HG02623 (cell line): ENCODE data around the gene C1D.
"Not testable (repeated sequence)": the region's sequence is repeated elsewhere in the genome, so short reads cannot be mapped to it uniquely, and the experiment has no call there.

Experiments used
- ATAC-seq: cut with Tn5 transposase; IDR thresholded peaks from one replicate; pipeline ENCODE4 v1.9.1; 2021; ENCODE audit warnings: moderate library complexity; ENCODE audit not compliant: unreplicated experiment

Gene C1D

DNA sequence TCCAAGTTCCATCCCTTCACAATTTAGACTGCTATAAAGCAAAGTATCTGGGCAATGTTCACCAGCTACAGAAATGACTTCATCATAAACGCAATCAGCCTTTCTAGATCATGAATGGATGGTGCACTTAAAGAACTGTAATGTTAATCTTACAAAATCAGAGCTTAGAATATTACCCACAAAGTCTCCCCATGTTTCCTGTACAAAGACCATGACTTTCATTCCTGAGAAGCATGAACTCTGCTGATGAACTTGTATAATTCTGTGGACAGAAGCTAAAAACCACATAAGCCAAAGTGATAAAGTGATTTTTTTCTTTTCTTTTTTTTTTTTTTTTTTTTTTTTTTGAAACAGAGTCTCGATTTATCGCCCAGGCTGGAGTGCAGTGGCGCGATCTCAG lies 53.3 kb downstream of the C1D start:
- no peak for ATAC-seq

- ATAC-seq = no peak
Measured at GRCh38 chr2:68000170-68000825, 62.5 kb downstream of the C1D start.

GRCh38 chr2:67999332-67999731 lies 63.5 kb downstream of the C1D start:
- no peak for ATAC-seq

- ATAC-seq = no peak
Measured at GRCh38 chr2:67997903-67998302, 64.9 kb downstream of the C1D start.

DNA sequence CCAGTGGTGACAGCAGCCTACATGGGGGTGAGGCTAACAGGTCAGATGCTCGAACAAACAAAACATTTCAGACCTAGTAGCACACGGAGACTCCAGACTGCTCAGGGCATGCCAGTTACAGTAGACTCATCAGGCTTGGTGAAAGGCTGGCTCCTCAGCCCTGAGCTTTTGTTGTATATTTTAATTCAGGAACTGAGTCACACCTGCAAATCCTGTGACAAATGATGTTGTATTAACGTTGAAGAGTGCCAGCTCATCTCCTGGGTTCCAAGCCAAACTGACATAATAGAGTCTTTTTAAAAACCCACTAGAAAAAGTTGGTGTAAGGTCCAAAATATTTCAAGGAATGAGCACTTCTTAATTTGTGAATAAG lies 65.3 kb downstream of the C1D start:
- no peak for ATAC-seq

GRCh38 chr2:67996772-67997527 lies 65.9 kb downstream of the C1D start:
- ATAC-seq = no peak

- ATAC-seq = no peak
Measured at GRCh38 chr2:67994716-67995115, 68.1 kb downstream of the C1D start.

- not testable (repeated sequence) for ATAC-seq
Measured at GRCh38 chr2:67994069-67994468, 68.7 kb downstream of the C1D start.

DNA sequence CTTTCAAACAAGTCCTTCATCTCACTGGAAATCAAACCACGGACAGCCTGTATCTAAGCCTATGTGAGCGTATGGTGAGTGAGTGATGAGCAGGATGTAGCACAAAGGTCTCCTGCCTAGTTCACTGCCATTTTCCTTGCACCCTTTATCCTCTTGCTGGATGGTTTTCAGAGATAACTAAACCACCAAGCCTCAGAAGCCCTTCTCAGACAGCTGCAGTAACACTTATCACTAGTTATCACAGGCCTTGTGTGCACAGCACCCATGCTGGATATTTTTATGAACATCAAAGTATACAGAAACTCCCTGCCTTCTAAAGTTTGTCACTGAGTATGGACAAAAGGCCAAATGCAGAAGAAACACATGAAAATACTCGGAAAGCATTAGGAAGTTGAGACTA lies 69.5 kb downstream of the C1D start:
- no peak for ATAC-seq

DNA sequence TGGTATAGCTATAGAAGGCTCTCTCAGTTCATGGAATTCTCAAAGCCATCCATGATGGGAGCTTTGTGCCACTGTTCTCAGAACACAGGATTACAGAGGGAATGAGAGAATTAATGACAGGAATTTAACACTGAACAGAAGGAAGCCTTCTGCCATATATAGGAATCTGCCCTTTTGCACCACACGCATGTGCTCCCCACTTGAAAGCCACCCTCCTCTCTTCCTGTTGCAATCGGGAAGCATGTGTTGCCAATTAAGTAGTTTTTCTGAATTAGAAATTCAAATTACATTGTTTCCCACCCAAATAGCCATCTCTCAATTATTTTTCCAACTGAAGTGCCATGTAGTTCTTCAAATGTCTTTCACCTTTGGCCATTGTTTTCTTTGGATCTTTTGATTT lies 71.3 kb downstream of the C1D start:
- no peak for ATAC-seq
